Mesenchymal stem cell (in vitro differentiated cells and primary cell): ENCODE measurements around the gene MNDA.
"Not testable (repeated sequence)": the region's sequence is repeated elsewhere in the genome, so short reads cannot be mapped to it uniquely, and the experiment has no call there.

Experiments used
- DNase-seq: peaks from one replicate; pipeline ENCODE4 v3.0.0-alpha.2; 2013
- H2AFZ ChIP-seq: one replicate; pipeline ENCODE4 v1.6.1; 2013; ENCODE audit warnings: low read depth, mild to moderate bottlenecking, control low read depth, inconsistent platforms, low read length, moderate library complexity
- H2AK5ac ChIP-seq: 2 replicates; pipeline ENCODE4 v1.6.1; 2013; ENCODE audit warnings: low read length, moderate library complexity, mild to moderate bottlenecking, inconsistent platforms; ENCODE audit not compliant: severe bottlenecking
- H2BK120ac ChIP-seq: one replicate; pipeline ENCODE4 v1.6.1; 2013; ENCODE audit warnings: low read depth, mild to moderate bottlenecking, inconsistent platforms, low read length, moderate library complexity
- H2BK12ac ChIP-seq, 2 experiments: one replicate each; pipeline ENCODE4 v1.6.1; 2013; ENCODE audit warnings: inconsistent platforms in 2 of 2, low read length in 2 of 2, mild to moderate bottlenecking in 2 of 2, moderate library complexity in 2 of 2, control low read depth in 1 of 2
- H2BK15ac ChIP-seq: one replicate; pipeline ENCODE4 v1.6.1; 2013; ENCODE audit warnings: mild to moderate bottlenecking, low read depth, inconsistent platforms; ENCODE audit not compliant: poor library complexity, severe bottlenecking
- H2BK5ac ChIP-seq: 2 replicates; pipeline ENCODE4 v1.6.1; 2013; ENCODE audit warnings: low read depth, mild to moderate bottlenecking, low read length, control low read depth, inconsistent platforms; ENCODE audit not compliant: poor library complexity, severe bottlenecking
- H3K14ac ChIP-seq, 2 experiments: one replicate each; pipeline ENCODE4 v1.6.1; 2013; ENCODE audit warnings: inconsistent platforms in 2 of 2, low read length in 2 of 2, control low read depth in 1 of 2, mild to moderate bottlenecking in 1 of 2, moderate library complexity in 1 of 2
- H3K18ac ChIP-seq, 2 experiments: one replicate each; pipeline ENCODE4 v1.6.1; 2013; ENCODE audit warnings: inconsistent platforms in 2 of 2, low read length in 2 of 2, control low read depth in 1 of 2, low read depth in 1 of 2, mild to moderate bottlenecking in 1 of 2
- H3K23ac ChIP-seq, 2 experiments: one replicate each; pipeline ENCODE4 v1.6.1; 2013; ENCODE audit warnings: inconsistent platforms in 2 of 2, low read length in 2 of 2, mild to moderate bottlenecking in 2 of 2, moderate library complexity in 2 of 2, control low read depth in 1 of 2
- H3K27ac ChIP-seq: 2 replicates; pipeline ENCODE4 v1.5.1; 2013; ENCODE audit warnings: mild to moderate bottlenecking, moderate library complexity, low read length, control low read depth, inconsistent platforms; ENCODE audit not compliant: poor library complexity, severe bottlenecking
- H3K27me3 ChIP-seq, 2 experiments: 2 replicates each; pipeline versions ENCODE4 v1.6.1 to v1.7.0; 2013; ENCODE audit warnings: low read length in 2 of 2, mild to moderate bottlenecking in 2 of 2, moderate library complexity in 2 of 2, control low read depth in 1 of 2, inconsistent platforms in 1 of 2; ENCODE audit not compliant: control insufficient read depth in 1 of 2, insufficient read depth in 1 of 2
- H3K36me3 ChIP-seq, 2 experiments: 2 replicates each; pipeline versions ENCODE4 v1.6.1 to v1.7.0; 2013; ENCODE audit warnings: low read length in 2 of 2, control low read depth in 1 of 2, inconsistent platforms in 1 of 2, low read depth in 1 of 2, mild to moderate bottlenecking in 1 of 2; ENCODE audit not compliant: insufficient read depth in 2 of 2, control insufficient read depth in 1 of 2
- H3K4ac ChIP-seq, 2 experiments: one replicate each; pipeline ENCODE4 v1.6.1; 2013; ENCODE audit warnings: inconsistent platforms in 2 of 2, low read length in 2 of 2, mild to moderate bottlenecking in 2 of 2, moderate library complexity in 2 of 2, control low read depth in 1 of 2, low read depth in 1 of 2
- H3K4me1 ChIP-seq: 2 replicates; pipeline ENCODE4 v1.6.1; 2013; ENCODE audit warnings: low read depth, low read length, control low read depth; ENCODE audit not compliant: control insufficient read depth, insufficient read depth
- H3K4me2 ChIP-seq: 2 replicates; pipeline ENCODE4 v1.6.1; 2013; ENCODE audit warnings: low read length, mild to moderate bottlenecking, inconsistent platforms; ENCODE audit not compliant: poor library complexity, severe bottlenecking
- H3K4me3 ChIP-seq, 2 experiments: 2 replicates each; pipeline versions ENCODE4 v1.5.1 to v1.7.0; 2013; ENCODE audit warnings: low read length in 2 of 2, mild to moderate bottlenecking in 2 of 2, control low read depth in 1 of 2, low read depth in 1 of 2; ENCODE audit not compliant: insufficient read depth in 1 of 2
- H3K79me1 ChIP-seq: replicated peaks from 2 replicates; pipeline ENCODE4 v1.6.1; 2013; ENCODE audit warnings: mild to moderate bottlenecking, control low read depth, low read length, inconsistent platforms; ENCODE audit not compliant: poor library complexity, severe bottlenecking
- H3K9ac ChIP-seq: 2 replicates; pipeline ENCODE4 v1.7.0; 2013; ENCODE audit warnings: mild to moderate bottlenecking, low read length, moderate library complexity
- H3K9me3 ChIP-seq: 2 replicates; pipeline ENCODE4 v1.7.0; 2013; ENCODE audit warnings: mild to moderate bottlenecking, low read length; ENCODE audit not compliant: control insufficient read depth
- H4K8ac ChIP-seq: one replicate; pipeline ENCODE4 v1.6.1; 2013; ENCODE audit warnings: inconsistent platforms, mild to moderate bottlenecking, low read length, moderate library complexity
- H4K91ac ChIP-seq: one replicate; pipeline ENCODE4 v1.6.1; 2013; ENCODE audit warnings: mild to moderate bottlenecking, low read length, inconsistent platforms
- WGBS: methylation state at CpG from one replicate; pipeline ENCODE4 v1.1.7; 2013; ENCODE audit warnings: mixed read lengths; 5-methylcytosine and 5-hydroxymethylcytosine counted together

Gene MNDA

GRCh38 chr1:158840236-158840635, 9.1 kb downstream of the MNDA start:
- Histone ChIP-seq H3K18ac (no peak overlapping the region), H3K4ac (no peak overlapping the region)

GRCh38 chr1:158864595-158864994, 33.4 kb downstream of the MNDA start:
- Histone ChIP-seq H3K4me2 (no peak overlapping the region), H4K91ac (no peak overlapping the region), H3K9ac (no peak overlapping the region), H4K8ac (no peak overlapping the region), H3K18ac (no peak overlapping the region), H2BK5ac (no peak overlapping the region), H2BK12ac (no peak overlapping the region), H2AK5ac (no peak overlapping the region), H3K27ac (no peak overlapping the region), H2AFZ (no peak overlapping the region), H3K14ac (no peak overlapping the region), H3K23ac (no peak overlapping the region), H3K4me3 (no peak overlapping the region), H2BK15ac (no peak overlapping the region), H3K9me3 (no peaks in the 10 kb centered on the region), H3K4ac (no peak overlapping the region), H3K79me1 (no peaks in the 10 kb centered on the region), H3K4me1 (no peaks in the 10 kb centered on the region), H3K27me3 (no peaks in the 10 kb centered on the region), H2BK120ac (no peak overlapping the region), H3K36me3 (no peaks in the 10 kb centered on the region)
- WGBS, result 50% methylated on average over 6 of the region's 6 CpGs
- no peak for DNase-seq

More at GRCh38 chr1:158840236-158840635, 9.1 kb downstream of the MNDA start:
- Histone ChIP-seq H3K27me3 (no peaks in the 10 kb centered on the region), H2AK5ac (no peak overlapping the region), H2AFZ (no peak overlapping the region), H2BK120ac (no peak overlapping the region), H3K4me3 (no peak overlapping the region), H3K27ac (no peak overlapping the region), H3K36me3 (no peaks in the 10 kb centered on the region), H3K79me1 (no peaks in the 10 kb centered on the region), H4K8ac (no peak overlapping the region), H3K4me1 (no peaks in the 10 kb centered on the region), H2BK15ac (no peak overlapping the region), H4K91ac (no peak overlapping the region), H2BK12ac (no peak overlapping the region), H2BK5ac (no peak overlapping the region), H3K9me3 (no peaks in the 10 kb centered on the region), H3K23ac (no peak overlapping the region), H3K9ac (no peak overlapping the region), H3K14ac (no peak overlapping the region), H3K4me2 (no peak overlapping the region)
- no peak for DNase-seq
- 68% methylated on average over 4 of the region's 5 CpGs for WGBS

- H3K9ac ChIP-seq, H3K14ac ChIP-seq, H2AFZ ChIP-seq, H2BK15ac ChIP-seq, H2BK5ac ChIP-seq, H3K23ac ChIP-seq, H3K4me3 ChIP-seq, H3K79me1 ChIP-seq, H3K9me3 ChIP-seq, H4K91ac ChIP-seq, H3K18ac ChIP-seq, H3K27me3 ChIP-seq, H3K27ac ChIP-seq, H3K4me2 ChIP-seq, H3K4me1 ChIP-seq, H4K8ac ChIP-seq, DNase-seq, H2BK120ac ChIP-seq, H3K36me3 ChIP-seq, H2AK5ac ChIP-seq, H3K4ac ChIP-seq, H2BK12ac ChIP-seq: not testable (repeated sequence)
- WGBS, result 92% methylated on average over 3 of the region's 5 CpGs
Measured at GRCh38 chr1:158870438-158870837, 39.3 kb downstream of the MNDA start.

GRCh38 chr1:158873141-158873540, 42.0 kb downstream of the MNDA start:
- Histone ChIP-seq H3K4me3 (no peak overlapping the region), H3K27ac (no peak overlapping the region), H3K23ac (no peak overlapping the region), H3K4me2 (no peak overlapping the region), H3K9me3 (no peaks in the 10 kb centered on the region), H3K4ac (no peak overlapping the region), H3K9ac (no peak overlapping the region), H3K36me3 (no peaks in the 10 kb centered on the region), H3K14ac (no peak overlapping the region), H4K91ac (no peak overlapping the region), H2AK5ac (no peak overlapping the region), H2BK12ac (no peak overlapping the region), H2BK120ac (no peak overlapping the region), H3K4me1 (no peaks in the 10 kb centered on the region), H2BK5ac (no peak overlapping the region), H3K79me1 (no peaks in the 10 kb centered on the region), H3K18ac (no peak overlapping the region), H4K8ac (no peak overlapping the region), H2AFZ (no peak overlapping the region), H3K27me3 (no peaks in the 10 kb centered on the region), H2BK15ac (no peak overlapping the region)
- no peak for DNase-seq
- WGBS, result 70% methylated on average over 2 of the region's 2 CpGs
